ENCODE measurements around the gene FLRT1.

Gene FLRT1

DNA sequence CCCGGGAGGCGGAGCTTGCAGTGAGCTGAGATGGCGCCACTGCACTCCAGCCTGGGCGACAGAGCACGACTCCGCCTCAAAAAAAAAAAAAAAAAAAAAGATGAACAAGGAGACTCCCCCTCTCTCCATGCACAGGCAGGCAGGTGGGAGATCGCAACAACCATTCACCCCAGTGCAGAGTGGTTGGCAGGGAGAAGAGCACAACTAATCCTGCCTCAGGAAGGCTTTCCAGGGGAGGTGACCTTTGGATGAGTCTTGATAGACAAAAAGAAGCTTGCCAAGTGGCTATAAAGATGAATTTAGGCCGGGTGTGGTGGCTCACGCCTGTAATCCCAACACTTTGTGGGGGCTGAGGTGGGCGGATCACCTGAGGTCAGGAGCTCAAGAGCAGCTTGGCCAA lies 30.0 kb downstream of the FLRT1 start:
- no peak for DNase-seq (ENCODE audit: low spot score)

- no peak for DNase-seq (ENCODE audit: low spot score)
Measured at GRCh38 chr11:64067230-64067993, 31.7 kb downstream of the FLRT1 start.

GRCh38 chr11:64068705-64069400 lies 33.1 kb downstream of the FLRT1 start:
- no peak for DNase-seq (ENCODE audit: low spot score)

GRCh38 chr11:64069401-64070313 lies 33.9 kb downstream of the FLRT1 start:
- no peak for DNase-seq (ENCODE audit: low spot score)

DNA sequence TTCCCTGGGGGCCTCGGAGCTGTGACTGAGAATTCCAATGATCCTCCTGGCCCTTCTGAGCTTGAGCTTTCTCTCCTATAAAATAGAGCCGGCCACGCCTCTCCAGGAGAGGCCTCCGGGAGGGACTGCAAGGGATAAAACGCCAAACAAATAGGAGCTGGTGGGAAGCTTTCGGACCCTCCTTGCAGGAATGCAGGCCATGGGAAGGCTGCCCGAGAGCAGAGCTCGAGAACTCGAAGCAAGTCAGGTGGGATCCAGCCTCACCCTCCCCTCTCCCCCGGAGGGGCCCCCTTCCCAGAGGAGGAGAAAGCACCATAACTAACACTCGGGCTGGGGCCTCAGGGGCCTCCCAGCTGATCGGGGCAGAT lies 34.6 kb downstream of the FLRT1 start:
- no peak for DNase-seq (ENCODE audit: low spot score)

GRCh38 chr11:64071849-64072248 lies 36.1 kb downstream of the FLRT1 start:
- DNase-seq (ENCODE audit: low spot score) = no peak

DNA sequence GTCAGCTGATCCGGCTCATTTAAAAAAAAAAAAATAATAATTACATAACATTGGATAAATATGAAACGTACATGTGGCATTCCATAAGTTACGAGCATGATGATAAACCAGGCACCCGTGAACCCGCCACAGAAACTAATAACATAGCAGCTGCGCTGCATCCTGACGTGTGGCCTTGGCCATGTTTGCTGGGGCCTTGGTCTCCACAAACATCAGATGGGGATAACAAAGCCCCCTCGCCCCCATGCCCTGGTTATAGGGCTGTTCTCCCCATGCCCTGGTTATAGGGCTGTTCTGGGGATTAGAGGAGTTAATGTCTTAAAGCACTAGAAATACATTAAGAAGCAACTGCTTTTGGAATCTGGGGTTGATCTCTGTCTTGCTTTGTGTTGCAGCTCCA lies 36.7 kb downstream of the FLRT1 start:
- no peak for DNase-seq (ENCODE audit: low spot score)

- DNase-seq (ENCODE audit: low spot score) = no peak
Measured at GRCh38 chr11:64072871-64073270, 37.1 kb downstream of the FLRT1 start.

- DNase-seq (ENCODE audit: low spot score) = no peak
Measured at GRCh38 chr11:64073542-64073941, 37.8 kb downstream of the FLRT1 start.

DNA sequence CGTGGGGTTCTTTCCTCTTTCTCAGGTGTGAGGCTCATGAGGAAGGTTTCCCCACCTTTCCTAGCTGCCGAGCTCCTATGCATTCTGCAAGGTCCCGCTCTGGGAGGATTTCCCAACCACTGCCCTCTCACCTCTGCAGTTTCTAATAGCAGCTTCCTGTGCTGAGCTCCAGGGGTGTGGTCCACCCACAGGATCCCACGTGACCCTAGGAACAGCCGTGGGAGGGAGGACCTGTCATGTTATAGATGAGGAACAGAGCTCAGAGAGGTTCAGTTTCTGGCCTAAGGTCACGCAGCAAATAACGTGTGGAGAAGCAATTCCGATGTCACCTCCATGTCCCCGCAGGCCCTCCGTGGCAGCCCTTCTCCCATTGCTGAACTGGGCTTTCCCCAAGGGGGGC lies 38.5 kb downstream of the FLRT1 start:
- DNase-seq (ENCODE audit: low spot score) = no peak

- no peak for DNase-seq (ENCODE audit: low spot score)
Measured at GRCh38 chr11:64076758-64077157, 41.0 kb downstream of the FLRT1 start.

GRCh38 chr11:64077607-64078006 lies 41.9 kb downstream of the FLRT1 start:
- no peak for DNase-seq (ENCODE audit: low spot score)

- no peak for DNase-seq (ENCODE audit: low spot score)
Measured at GRCh38 chr11:64078284-64078683, 42.6 kb downstream of the FLRT1 start.

- no peak for DNase-seq (ENCODE audit: low spot score)
Measured at GRCh38 chr11:64078905-64079304, 43.2 kb downstream of the FLRT1 start.

- DNase-seq (ENCODE audit: low spot score) = no peak
Measured at GRCh38 chr11:64080390-64080789, 44.7 kb downstream of the FLRT1 start.

- no peak for DNase-seq (ENCODE audit: low spot score)
Measured at GRCh38 chr11:64081745-64082442, 46.2 kb downstream of the FLRT1 start.

GRCh38 chr11:64083398-64084080 lies 47.8 kb downstream of the FLRT1 start:
- DNase-seq (ENCODE audit: low spot score) = no peak

DNA sequence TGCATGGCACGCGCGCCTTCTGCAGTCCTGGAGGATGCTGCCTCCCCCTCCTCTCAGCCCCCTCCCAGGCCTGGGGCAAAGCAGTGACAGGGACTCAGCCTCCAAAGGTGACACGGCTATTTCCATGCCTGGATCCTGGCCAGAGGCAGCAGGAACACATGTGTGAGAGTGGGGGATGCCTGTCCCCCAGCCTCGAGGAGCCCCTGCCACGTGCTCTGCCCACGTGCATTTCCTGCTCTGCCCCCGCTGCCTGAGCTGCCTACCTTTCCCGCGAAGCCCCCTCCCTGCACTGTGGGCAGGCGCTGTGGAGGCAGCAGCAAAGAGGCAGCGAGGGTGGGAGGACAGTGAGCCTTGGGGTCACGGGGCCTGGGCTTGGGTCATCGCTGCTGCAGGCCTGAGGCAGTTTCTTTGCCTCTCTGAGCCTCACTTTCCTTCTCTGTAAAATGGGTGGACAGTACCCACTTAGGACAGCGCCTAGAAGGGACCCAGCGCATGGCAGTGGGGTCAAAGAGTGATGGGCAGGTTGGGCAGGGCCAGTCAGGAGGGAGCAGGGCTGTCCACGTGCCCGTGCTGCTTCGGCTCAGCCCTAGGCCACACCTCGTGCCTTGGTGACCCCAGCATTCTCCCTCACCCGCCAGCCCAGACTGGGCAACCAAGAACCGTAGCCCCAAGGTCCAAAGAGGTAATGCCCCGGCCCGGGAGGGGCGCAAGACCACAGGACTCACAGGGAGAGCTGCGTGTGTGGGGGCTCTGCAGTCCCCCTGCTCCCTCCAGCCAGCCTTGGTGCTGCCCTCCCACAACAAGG lies 48.6 kb downstream of the FLRT1 start:
- DNase-seq (ENCODE audit: low spot score) = no peak

DNA sequence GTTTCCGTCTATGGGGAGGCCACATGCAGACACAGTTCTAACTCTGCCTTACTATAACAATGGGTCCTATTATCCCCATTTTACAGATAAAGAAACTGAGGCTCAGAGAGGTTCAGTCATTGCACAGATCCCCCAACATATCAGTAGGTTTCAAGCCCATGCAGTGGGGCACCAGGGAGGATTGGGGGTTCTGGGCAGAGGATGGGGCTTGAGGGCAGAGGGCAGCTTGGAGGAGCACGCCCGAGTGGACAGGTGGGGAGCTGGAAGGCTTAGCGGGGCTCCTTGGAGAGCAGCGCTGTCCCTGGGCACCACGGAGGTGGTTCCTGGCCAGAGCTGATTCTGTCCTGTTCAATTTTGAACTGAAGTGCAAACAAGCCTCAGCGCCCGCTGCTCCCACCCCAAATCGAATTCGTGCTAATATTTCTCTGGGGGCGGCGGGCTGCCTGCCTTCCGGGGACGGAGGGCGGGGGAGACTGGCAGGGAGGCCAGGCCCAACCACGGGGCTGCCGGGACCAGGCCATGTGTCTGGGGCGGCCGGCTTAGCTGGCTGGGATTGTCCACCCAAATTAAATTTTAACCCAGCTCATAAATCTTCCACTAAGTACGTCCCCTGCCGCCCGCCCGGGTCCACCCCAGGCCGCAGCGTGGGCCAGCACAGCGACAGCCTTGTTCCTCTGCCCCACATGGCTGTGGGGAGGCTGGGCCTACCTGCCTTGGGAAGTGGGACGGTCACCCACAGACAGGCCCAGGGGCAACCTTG lies 49.4 kb downstream of the FLRT1 start:
- no peak for DNase-seq (ENCODE audit: low spot score)
